ENCODE measurements around the gene ID3. TPM values are rescaled to one million over a fixed set of nuclear protein-coding genes. Genes with fewer than 3 reads are reported as not detected.
A peak's percentile ranks its signal among the peaks of the same experiment; 100 is the strongest.
"Not testable (repeated sequence)": the region's sequence is repeated elsewhere in the genome, so short reads cannot be mapped to it uniquely, and the experiment has no call there.

The ID3 gene
- total RNA-seq, 1 experiment from 2014 or later, result 909 TPM

GRCh38 chr1:23589585-23589986 is 30.3 kb upstream of the ID3 start:
- no peak for DNase-seq (ENCODE audit: low read depth)

GRCh38 chr1:23588749-23589548 is 29.6 kb upstream of the ID3 start:
- no peak for DNase-seq (ENCODE audit: low read depth)

- peak; percentile 95 for DNase-seq (ENCODE audit: low read depth)
These were observed 26.2 kb upstream of the ID3 start for GRCh38 chr1:23585321-23586022.

GRCh38 chr1:23583727-23584126 is 24.4 kb upstream of the ID3 start:
- DNase-seq (ENCODE audit: low read depth), result not testable (repeated sequence)

GRCh38 chr1:23582820-23583219 is 23.5 kb upstream of the ID3 start:
- no peak for DNase-seq (ENCODE audit: low read depth)

- DNase-seq (ENCODE audit: low read depth), result no peak
These were observed 21.9 kb upstream of the ID3 start for GRCh38 chr1:23581219-23581618.

GRCh38 chr1:23578997-23579363 is 19.7 kb upstream of the ID3 start:
- no peak for DNase-seq (ENCODE audit: low read depth)

- no peak for DNase-seq (ENCODE audit: low read depth)
These were observed 19.2 kb upstream of the ID3 start for GRCh38 chr1:23578311-23578996.

GRCh38 chr1:23577056-23578004 is 18.0 kb upstream of the ID3 start:
- peak; percentile 91 for DNase-seq (ENCODE audit: low read depth)

- DNase-seq (ENCODE audit: low read depth), result peak; percentile 63
These were observed 17.2 kb upstream of the ID3 start for GRCh38 chr1:23576338-23577055.

- no peak for DNase-seq (ENCODE audit: low read depth)
These were observed 16.0 kb upstream of the ID3 start for GRCh38 chr1:23575226-23575810.

GRCh38 chr1:23574265-23574754 is 15.0 kb upstream of the ID3 start:
- peak; percentile 73 for DNase-seq (ENCODE audit: low read depth)

GRCh38 chr1:23573574-23574182 is 14.4 kb upstream of the ID3 start:
- DNase-seq (ENCODE audit: low read depth), result no peak

- DNase-seq (ENCODE audit: low read depth), result no peak
These were observed 12.2 kb upstream of the ID3 start for GRCh38 chr1:23571465-23571864.

GRCh38 chr1:23570001-23570691 is 10.8 kb upstream of the ID3 start:
- no peak for DNase-seq (ENCODE audit: low read depth)

GRCh38 chr1:23568608-23569383 is 9.5 kb upstream of the ID3 start:
- DNase-seq (ENCODE audit: low read depth), result no peak

- DNase-seq (ENCODE audit: low read depth), result peak; percentile 34
These were observed 8.8 kb upstream of the ID3 start for GRCh38 chr1:23567996-23568607.

- no peak for DNase-seq (ENCODE audit: low read depth)
These were observed 8.3 kb upstream of the ID3 start for GRCh38 chr1:23567629-23567995.

Data from M059J (cell line).